KOPT-K1 (cell line): Measurements from ENCODE around the gene ANKRD13D.

Source experiments
- H3K27ac ChIP-seq: fragments of 200-600 bp; sonication (generic); 2 replicates; pipeline ENCODE4 v1.5.1; 2016; ENCODE audit warnings: antibody characterized with exemption, mild to moderate bottlenecking, low read depth, low read length; ENCODE audit not compliant: poor library complexity, severe bottlenecking
- H3K36me3 ChIP-seq: fragments of 200-600 bp; sonication (generic); 2 replicates; pipeline ENCODE4 v1.5.1; 2017; ENCODE audit warnings: antibody characterized with exemption, mild to moderate bottlenecking, low read length, moderate library complexity; ENCODE audit not compliant: insufficient read depth
- H3K9me3 ChIP-seq: fragments of 200-600 bp; sonication (generic); 2 replicates; pipeline ENCODE4 v1.5.1; 2017; ENCODE audit warnings: antibody characterized with exemption, low read length, mild to moderate bottlenecking; ENCODE audit not compliant: insufficient read depth, poor library complexity, severe bottlenecking

The ANKRD13D gene

DNA sequence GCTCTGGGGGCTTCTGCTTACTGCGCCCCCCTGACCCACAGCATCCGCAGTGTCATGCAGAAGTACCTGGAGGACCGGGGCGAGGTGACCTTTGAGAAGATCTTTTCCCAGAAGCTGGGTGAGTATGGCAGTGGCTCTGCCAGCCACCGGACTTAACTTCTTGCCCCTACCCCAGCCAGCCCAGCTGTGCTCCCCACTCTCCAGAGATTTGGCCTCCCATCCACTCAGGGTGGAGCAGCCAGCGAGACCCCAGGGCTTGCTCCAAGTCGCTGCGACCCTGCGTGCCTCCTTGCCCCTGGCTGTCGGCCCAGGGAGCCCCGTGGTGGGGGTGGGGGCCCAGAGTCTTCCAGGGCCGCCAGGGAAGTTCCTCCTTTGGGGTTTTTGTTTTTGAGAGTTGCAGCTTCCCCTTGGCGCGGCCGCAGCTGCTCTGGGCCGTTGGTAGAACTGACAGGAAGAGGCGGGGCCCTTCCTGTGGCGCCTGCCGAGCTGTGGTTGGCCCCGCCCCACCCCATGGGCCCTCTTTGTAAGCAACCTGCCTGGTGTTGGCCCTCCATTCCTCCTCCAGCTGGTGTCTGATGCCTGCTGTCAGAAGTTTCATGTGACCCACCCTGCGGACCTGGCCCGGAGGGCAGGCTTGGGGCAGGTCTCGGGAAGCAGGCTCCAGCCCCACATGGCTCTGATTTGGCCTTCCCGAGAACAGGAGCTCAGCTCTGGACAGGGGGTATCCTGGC lies 11.7 kb upstream of the ANKRD13D start:
- no peaks in the 10 kb centered on the region for H3K9me3 ChIP-seq
- H3K27ac ChIP-seq: peak overlapping the region; percentile 100
- H3K36me3 ChIP-seq: peaks cover 84% of the 10 kb centered on the region

DNA sequence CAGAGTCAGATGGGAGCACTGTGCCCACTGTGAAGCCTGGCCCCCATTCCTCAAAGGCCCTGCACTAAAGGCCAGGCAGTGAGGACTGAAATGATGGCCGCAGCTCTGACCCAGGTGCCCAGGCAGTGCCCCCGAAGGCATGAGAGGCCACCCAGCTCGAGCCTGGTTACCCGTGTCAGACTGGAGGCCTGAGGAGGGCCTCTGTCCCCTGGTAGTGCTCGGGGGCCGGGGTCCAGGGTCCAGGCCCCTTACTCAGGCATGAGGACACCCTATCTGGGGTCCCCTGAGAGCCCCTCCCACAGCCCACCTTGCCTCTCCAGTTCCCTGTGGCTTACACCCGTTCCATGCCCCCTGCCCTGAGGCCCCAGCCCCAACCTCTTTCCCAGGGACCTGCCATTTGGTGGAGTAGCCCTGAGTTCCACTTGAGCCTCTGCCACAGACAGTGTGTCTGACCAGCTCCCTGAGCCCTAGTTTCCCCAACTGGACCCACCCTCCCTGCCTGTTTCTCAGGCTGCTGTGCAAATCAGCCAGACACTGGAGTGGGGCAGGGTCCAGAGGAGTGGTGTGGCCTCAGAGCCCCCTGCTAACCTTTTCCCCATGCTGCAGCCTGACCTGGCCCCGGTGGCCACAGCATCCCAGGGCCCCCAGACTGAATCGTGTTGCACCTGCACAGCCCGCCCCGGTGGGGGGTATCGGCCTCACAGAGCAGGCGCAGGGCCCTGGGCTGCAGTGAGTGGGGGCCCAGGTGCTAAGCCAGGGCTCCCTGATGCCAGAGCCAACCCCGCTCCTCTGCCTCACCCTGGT lies 10.8 kb upstream of the ANKRD13D start:
- H3K27ac ChIP-seq: peak overlapping the region; percentile 100
- H3K9me3 ChIP-seq: no peaks in the 10 kb centered on the region
- H3K36me3 ChIP-seq: peaks cover 84% of the 10 kb centered on the region

DNA sequence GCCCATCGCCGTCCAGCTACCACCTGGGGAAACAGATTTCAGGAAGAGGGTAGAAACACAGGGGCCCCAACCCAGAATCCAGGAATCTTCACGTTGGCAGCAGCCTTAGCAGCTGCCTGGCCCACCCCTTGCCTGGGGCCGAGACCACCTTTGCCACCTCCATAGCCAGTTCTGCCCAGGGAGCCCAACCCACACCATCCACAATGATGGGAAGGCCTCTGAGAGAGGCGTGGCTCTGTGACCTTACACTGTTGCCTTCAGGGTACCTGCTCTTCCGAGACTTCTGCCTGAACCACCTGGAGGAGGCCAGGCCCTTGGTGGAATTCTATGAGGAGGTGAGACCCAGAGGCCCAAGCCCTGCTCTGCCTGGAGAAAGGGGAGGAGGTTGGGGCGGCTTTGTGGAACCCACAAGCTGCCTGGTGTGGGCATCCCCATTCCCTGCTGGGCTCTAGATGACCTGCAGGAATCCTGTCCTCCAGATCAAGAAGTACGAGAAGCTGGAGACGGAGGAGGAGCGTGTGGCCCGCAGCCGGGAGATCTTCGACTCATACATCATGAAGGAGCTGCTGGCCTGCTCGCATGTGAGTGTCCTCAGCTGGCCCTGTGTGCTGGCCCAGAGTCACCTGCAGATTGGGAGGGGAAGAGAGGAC lies 10.0 kb upstream of the ANKRD13D start:
- Histone ChIP-seq H3K9me3 (no peaks in the 10 kb centered on the region), H3K27ac (peak overlapping the region; percentile 100), H3K36me3 (peaks cover 87% of the 10 kb centered on the region)

DNA sequence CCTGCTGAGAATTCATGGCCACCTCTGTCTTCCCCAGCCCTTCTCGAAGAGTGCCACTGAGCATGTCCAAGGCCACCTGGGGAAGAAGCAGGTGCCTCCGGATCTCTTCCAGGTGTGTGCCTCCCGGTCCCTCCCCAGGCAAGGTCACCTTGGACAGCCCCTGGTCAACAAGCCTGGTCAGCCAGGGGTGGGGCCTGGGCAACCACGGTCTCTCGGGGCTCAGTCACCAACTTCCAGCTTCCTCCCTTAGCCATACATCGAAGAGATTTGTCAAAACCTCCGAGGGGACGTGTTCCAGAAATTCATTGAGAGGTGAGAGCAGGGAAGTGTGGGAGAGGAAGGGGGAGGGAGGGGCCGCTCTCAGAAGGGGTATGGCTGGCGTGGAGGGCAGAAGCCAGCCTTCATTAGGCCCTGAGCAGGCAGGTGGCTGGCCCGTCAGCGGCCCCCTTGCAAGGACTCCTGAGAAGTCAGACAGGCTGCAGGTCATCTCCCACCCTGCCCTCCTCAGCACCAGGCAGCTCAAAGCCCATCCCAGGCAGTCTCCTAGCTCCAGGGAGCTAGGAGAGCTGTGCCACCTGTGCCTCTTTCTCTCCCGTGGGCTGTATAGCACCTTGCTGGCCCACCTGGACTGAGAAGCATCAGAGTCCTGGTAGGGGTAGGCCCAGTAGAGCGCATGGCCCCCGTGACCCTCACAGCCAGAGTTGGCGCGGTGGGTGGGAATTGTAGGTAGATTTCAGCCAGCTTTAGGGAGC lies 9.3 kb upstream of the ANKRD13D start:
- peak overlapping the region; percentile 100 for H3K27ac ChIP-seq
- H3K36me3 ChIP-seq: peaks cover 89% of the 10 kb centered on the region

DNA sequence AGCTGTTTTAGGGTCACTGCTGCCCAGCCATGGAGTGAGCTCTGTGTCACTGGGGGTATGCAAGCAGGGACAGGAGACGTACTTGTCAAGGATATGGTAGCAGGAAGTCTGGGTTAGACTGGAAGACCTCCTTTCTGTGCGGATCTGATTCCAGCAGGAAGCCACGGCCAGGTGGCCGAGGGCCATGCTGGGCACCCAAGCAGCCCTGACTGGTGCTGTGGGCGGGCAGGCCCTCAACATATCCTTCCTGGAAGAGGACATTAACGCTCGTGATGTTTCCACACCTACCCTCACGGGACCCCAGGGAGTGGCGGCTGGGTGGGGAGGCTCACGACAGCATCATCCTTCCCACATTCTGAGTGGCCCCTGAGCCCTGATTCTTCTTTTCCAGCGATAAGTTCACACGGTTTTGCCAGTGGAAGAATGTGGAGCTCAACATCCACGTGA lies 8.7 kb upstream of the ANKRD13D start:
- H3K9me3 ChIP-seq: no peaks in the 10 kb centered on the region
- peak overlapping the region; percentile 100 for H3K27ac ChIP-seq
- H3K36me3 ChIP-seq: peaks cover 89% of the 10 kb centered on the region

More for the DNA sequence above, 9.3 kb upstream of the ANKRD13D start:
- no peaks in the 10 kb centered on the region for H3K9me3 ChIP-seq

DNA sequence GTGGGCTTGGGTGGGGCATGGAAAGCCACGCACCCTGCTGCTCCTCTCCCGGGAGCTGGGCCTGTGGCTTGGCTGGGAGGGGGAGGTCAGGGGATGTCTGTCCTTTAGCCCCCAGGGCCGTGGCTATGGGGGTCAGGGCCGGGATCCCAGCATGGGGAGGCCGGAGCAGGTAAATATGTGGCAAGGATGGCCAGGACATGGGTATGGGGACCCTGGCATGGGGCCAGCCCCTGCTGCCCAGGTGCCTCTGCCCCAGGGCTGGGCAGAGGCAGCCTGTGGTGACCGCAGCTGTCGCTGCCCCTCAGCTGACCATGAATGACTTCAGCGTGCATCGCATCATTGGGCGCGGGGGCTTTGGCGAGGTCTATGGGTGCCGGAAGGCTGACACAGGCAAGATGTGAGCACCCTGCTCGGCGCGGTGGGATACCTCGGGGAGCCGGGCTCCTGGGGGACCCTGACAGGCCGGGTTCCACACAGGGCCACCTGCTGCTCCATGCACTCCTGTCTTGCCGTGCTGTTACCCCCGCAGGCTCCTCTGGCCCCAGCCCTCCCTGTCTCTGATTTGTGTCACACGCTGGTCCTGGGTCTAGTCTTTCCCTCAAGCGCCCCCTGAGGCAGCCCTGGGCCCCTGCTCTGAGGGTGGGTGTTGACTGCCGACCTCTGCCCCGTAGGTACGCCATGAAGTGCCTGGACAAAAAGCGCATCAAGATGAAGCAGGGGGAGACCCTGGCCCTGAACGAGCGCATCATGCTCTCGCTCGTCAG lies 8.1 kb upstream of the ANKRD13D start:
- Histone ChIP-seq H3K27ac (peak overlapping the region; percentile 100), H3K9me3 (no peaks in the 10 kb centered on the region), H3K36me3 (peaks cover 89% of the 10 kb centered on the region)

DNA sequence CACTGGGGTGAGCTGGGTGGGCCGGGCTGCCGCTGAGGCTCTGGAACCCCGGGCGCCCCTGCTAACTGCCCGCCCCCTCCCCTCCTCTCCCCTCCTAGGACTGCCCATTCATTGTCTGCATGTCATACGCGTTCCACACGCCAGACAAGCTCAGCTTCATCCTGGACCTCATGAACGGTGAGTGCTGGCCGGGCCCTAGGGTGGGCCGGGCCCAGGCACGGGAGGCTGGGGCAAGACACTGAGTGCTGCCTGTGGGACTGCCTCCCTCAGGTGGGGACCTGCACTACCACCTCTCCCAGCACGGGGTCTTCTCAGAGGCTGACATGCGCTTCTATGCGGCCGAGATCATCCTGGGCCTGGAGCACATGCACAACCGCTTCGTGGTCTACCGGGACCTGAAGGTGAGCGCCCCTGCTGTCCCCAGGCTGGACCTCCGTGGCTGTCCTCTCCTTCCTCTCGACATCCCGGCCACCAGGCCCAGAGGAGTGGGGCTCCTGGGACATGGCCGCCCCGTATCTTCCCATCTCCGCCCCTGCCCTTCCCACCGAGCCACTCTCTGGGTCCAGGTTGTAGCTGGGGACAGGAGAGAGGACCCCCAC lies 7.5 kb upstream of the ANKRD13D start:
- Histone ChIP-seq H3K36me3 (peaks cover 91% of the 10 kb centered on the region), H3K27ac (peak overlapping the region; percentile 20), H3K9me3 (no peaks in the 10 kb centered on the region)

DNA sequence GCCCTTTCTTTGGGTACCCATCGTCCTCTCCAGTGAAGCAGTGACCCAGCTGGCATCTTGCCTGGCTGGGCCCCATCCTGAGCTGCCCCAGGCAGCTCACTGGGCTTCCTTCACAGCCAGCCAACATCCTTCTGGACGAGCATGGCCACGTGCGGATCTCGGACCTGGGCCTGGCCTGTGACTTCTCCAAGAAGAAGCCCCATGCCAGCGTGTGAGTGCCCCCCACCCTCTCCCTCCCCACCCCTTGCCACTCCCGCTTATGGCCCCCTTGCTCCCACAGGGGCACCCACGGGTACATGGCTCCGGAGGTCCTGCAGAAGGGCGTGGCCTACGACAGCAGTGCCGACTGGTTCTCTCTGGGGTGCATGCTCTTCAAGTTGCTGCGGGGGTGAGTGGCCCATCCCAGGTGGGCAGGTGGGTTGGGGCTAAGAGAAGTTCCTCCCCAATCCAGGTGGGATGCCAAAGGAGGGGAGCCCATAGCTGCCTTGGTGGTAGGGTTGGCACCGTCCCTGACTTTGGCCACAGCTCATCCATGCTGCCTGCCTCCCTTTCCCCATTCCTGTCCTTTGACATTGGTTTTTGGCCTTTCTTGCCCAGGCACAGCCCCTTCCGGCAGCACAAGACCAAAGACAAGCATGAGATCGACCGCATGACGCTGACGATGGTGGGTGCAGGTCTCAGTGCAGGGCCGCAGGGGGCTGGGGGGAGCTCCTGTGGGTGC lies 6.8 kb upstream of the ANKRD13D start:
- Histone ChIP-seq H3K27ac (peak overlapping the region; percentile 100), H3K36me3 (peaks cover 97% of the 10 kb centered on the region), H3K9me3 (no peaks in the 10 kb centered on the region)

DNA sequence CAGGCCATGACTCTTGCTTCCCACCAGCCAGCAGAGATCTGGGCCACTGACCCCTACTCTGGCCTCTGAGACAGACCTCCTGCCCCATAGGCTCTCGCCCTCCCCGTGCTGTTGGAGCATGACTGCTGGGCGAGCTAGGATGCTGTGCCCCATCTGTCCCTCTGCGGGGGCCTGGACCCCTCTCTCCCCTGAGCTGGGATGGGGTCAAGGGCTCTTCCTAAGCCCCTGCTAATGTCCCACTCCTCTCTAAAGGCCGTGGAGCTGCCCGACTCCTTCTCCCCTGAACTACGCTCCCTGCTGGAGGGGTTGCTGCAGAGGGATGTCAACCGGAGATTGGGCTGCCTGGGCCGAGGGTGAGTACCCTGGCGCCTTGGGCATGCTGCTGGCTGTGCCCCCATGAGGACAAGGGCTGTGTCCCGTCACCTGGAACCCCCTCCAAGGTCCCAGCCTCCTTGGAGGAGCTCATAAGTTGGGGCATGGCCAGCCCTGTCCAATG lies 6.2 kb upstream of the ANKRD13D start:
- Histone ChIP-seq H3K27ac (peak overlapping the region; percentile 100), H3K9me3 (no peaks in the 10 kb centered on the region), H3K36me3 (peaks cover 94% of the 10 kb centered on the region)

DNA sequence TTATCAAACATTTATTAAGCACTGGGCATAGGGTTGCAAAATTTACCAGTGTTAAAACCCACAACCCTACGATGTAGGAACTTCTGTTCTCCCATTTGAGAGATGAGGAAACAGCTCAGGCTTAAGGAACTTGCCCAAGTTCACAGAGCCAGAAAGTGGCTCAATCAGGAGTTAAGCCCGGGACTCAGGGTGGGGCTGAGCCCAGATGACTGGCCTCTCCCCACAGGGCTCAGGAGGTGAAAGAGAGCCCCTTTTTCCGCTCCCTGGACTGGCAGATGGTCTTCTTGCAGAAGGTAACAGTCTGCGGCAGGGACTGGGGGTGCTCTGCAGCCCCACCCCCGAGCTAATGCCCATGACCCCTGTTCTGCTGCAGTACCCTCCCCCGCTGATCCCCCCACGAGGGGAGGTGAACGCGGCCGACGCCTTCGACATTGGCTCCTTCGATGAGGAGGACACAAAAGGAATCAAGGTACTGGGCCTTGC lies 5.6 kb upstream of the ANKRD13D start:
- H3K36me3 ChIP-seq: peaks cover 88% of the 10 kb centered on the region
- peak overlapping the region; percentile 100 for H3K27ac ChIP-seq
- no peaks in the 10 kb centered on the region for H3K9me3 ChIP-seq

DNA sequence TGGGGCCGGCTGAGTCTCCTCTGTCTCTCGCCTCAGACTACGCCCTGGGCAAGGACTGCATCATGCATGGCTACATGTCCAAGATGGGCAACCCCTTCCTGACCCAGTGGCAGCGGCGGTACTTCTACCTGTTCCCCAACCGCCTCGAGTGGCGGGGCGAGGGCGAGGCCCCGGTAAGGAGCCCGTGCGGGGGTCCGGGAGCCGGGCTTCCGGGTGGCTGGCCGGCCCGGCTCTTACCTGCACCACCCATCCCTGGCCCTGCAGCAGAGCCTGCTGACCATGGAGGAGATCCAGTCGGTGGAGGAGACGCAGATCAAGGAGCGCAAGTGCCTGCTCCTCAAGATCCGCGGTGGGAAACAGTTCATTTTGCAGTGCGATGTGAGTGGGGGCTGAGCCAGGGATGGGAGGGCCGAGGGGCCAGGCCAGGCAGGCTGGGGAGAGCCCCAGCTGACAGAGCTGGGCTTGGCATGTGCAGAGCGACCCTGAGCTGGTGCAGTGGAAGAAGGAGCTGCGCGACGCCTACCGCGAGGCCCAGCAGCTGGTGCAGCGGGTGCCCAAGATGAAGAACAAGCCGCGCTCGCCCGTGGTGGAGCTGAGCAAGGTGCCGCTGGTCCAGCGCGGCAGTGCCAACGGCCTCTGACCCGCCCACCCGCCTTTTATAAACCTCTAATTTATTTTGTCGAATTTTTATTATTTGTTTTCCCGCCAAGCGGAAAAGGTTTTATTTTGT lies 4.1 kb upstream of the ANKRD13D start:
- peaks cover 74% of the 10 kb centered on the region for H3K36me3 ChIP-seq
- H3K27ac ChIP-seq: peak overlapping the region; percentile 100
- H3K9me3 ChIP-seq: no peaks in the 10 kb centered on the region

DNA sequence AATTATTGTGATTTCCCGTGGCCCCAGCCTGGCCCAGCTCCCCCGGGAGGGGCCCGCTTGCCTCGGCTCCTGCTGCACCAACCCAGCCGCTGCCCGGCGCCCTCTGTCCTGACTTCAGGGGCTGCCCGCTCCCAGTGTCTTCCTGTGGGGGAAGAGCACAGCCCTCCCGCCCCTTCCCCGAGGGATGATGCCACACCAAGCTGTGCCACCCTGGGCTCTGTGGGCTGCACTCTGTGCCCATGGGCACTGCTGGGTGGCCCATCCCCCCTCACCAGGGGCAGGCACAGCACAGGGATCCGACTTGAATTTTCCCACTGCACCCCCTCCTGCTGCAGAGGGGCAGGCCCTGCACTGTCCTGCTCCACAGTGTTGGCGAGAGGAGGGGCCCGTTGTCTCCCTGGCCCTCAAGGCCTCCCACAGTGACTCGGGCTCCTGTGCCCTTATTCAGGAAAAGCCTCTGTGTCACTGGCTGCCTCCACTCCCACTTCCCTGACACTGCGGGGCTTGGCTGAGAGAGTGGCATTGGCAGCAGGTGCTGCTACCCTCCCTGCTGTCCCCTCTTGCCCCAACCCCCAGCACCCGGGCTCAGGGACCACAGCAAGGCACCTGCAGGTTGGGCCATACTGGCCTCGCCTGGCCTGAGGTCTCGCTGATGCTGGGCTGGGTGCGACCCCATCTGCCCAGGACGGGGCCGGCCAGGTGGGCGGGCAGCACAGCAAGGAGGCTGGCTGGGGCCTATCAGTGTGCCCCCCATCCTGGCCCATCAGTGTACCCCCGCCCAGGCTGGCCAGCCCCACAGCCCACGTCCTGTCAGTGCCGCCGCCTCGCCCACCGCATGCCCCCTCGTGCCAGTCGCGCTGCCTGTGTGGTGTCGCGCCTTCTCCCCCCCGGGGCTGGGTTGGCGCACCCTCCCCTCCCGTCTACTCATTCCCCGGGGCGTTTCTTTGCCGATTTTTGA lies 3.3 kb upstream of the ANKRD13D start:
- H3K9me3 ChIP-seq: no peaks in the 10 kb centered on the region
- H3K36me3 ChIP-seq: peaks cover 73% of the 10 kb centered on the region
- peak overlapping the region; percentile 100 for H3K27ac ChIP-seq
